Renal cortex interstitium (tissue), 15 donors: ENCODE results near the gene MFN2. TPM values are rescaled to one million over a fixed set of nuclear protein-coding genes. Genes with fewer than 3 reads are reported as not detected.
"Not testable (repeated sequence)": the region's sequence is repeated elsewhere in the genome, so short reads cannot be mapped to it uniquely, and the experiment has no call there.

Source experiments
- DNase-seq, 11 donors: peaks; one replicate each; pipeline ENCODE4 v3.0.0-alpha.2; 2013; ENCODE audit warnings: low read depth in 9 of 11, low spot score in 4 of 11; ENCODE audit errors: extremely low read depth in 1 of 11
- long read RNA-seq, 16 experiments: transcript quantifications; one replicate each; lab custom pipeline, GENCODE V29; 2026
- polyA plus RNA-seq, 3 donors: library from polyadenylated mRNA; unstranded; fragments of 120-200 nt; gene quantifications; one replicate each; pipeline ENCODE4 v1.2.1, GENCODE V29; 2013; ENCODE audit not compliant: insufficient read length in 3 of 3

Gene MFN2
- polyA plus RNA-seq, result 10 to 100 TPM; 60.7 to 67.0 (median 64.7) TPM
- long read RNA-seq, donor 1, result 0 reads
- long read RNA-seq, donor 2, full-length matches to known transcripts, result 1 of 1 reads
- long read RNA-seq, donor 2, partial matches to known transcripts, result 0 of 1 reads
- long read RNA-seq, donor 2, other reads (novel, unspliced or antisense), result 0 of 1 reads
- long read RNA-seq, donor 3, full-length matches to known transcripts, result 4 of 9 reads
- long read RNA-seq, donor 3, partial matches to known transcripts, result 5 of 9 reads
- long read RNA-seq, donor 3, other reads (novel, unspliced or antisense), result 0 of 9 reads
- long read RNA-seq, donor 4, full-length matches to known transcripts, result 4 of 4 reads
- long read RNA-seq, donor 4, partial matches to known transcripts, result 0 of 4 reads
- long read RNA-seq, donor 4, other reads (novel, unspliced or antisense), result 0 of 4 reads
- long read RNA-seq, donor 5, result 0 reads
- long read RNA-seq, donor 6, full-length matches to known transcripts, result 1 of 1 reads
- long read RNA-seq, donor 6, partial matches to known transcripts, result 0 of 1 reads
- long read RNA-seq, donor 6, other reads (novel, unspliced or antisense), result 0 of 1 reads
- long read RNA-seq, donor 7, full-length matches to known transcripts, result 2 of 45 reads
- long read RNA-seq, donor 7, partial matches to known transcripts, result 43 of 45 reads
- long read RNA-seq, donor 7, other reads (novel, unspliced or antisense), result 0 of 45 reads
- long read RNA-seq, donor 8, full-length matches to known transcripts, result 4 of 75 reads
- long read RNA-seq, donor 8, partial matches to known transcripts, result 71 of 75 reads
- long read RNA-seq, donor 8, other reads (novel, unspliced or antisense), result 0 of 75 reads
- long read RNA-seq, donor 9, full-length matches to known transcripts, result 3 of 3 reads
- long read RNA-seq, donor 9, partial matches to known transcripts, result 0 of 3 reads
- long read RNA-seq, donor 9, other reads (novel, unspliced or antisense), result 0 of 3 reads
- long read RNA-seq, donor 10, full-length matches to known transcripts, result 2 of 2 reads
- long read RNA-seq, donor 10, partial matches to known transcripts, result 0 of 2 reads
- long read RNA-seq, donor 10, other reads (novel, unspliced or antisense), result 0 of 2 reads
- long read RNA-seq, donor 11, full-length matches to known transcripts, result 6 of 32 reads
- long read RNA-seq, donor 11, partial matches to known transcripts, result 26 of 32 reads
- long read RNA-seq, donor 11, other reads (novel, unspliced or antisense), result 0 of 32 reads
- long read RNA-seq, donor 12, partial matches to known transcripts, result 12 of 12 reads
- long read RNA-seq, donor 12, other reads (novel, unspliced or antisense), result 0 of 12 reads
- long read RNA-seq, donor 13, full-length matches to known transcripts, result 7 of 12 reads
- long read RNA-seq, donor 13, partial matches to known transcripts, result 5 of 12 reads
- long read RNA-seq, donor 13, other reads (novel, unspliced or antisense), result 0 of 12 reads
- long read RNA-seq, donor 14, full-length matches to known transcripts, result 1 of 27 reads
- long read RNA-seq, donor 14, partial matches to known transcripts, result 26 of 27 reads
- long read RNA-seq, donor 14, other reads (novel, unspliced or antisense), result 0 of 27 reads
- long read RNA-seq, donor 15, partial matches to known transcripts, result 17 of 17 reads
- long read RNA-seq, donor 15, other reads (novel, unspliced or antisense), result 0 of 17 reads
- long read RNA-seq, donor 16, full-length matches to known transcripts, result 11 of 22 reads
- long read RNA-seq, donor 16, partial matches to known transcripts, result 11 of 22 reads
- long read RNA-seq, donor 16, other reads (novel, unspliced or antisense), result 0 of 22 reads

DNA sequence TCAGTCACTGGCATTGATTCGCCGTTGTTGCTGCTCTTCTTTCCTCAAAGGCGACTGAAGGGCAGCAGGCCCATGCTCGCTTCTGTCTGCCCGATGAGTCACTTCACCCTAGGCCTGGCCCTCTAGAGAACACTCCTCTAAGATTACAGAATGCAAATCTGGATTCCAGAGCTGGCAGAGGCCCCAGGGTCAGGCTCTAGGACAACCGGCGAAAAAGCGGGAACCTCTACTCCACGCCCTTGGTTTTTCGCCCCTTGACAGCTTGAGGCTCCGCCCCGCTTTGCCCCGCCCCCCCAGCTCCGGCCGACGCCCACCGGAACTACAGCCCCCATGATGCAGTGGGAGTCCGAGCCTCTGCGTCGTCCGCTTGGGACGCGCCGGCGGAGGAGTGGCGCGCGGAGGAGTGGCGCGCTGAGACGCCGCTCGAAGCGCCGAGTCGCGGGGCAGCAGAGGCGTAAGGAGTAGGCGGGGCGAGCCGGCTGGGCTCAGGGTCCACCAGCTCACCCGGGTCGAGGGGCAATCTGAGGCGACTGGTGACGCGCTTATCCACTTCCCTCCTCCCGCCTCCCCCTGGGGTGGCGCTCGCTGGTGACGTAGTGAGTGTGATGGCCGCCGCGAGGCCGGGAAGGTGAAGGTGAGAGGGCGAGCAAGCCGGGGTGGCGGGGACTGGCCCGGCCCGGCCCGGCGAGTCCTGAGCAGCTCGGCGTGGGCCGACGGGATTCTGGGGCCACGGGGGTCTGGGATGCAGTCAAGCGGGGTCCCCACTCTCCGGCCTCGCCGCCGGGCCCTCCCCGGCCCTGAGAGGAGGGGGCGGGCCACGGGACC, at the start of gene MFN2:
TSS of gene MFN2 (plus strand) at position 594 of the 825 bp plus-strand sequence. CDS start 8,725 bp downstream, outside the sequence.
- peak; percentile 92 to 97 (median 96) for DNase-seq

DNA sequence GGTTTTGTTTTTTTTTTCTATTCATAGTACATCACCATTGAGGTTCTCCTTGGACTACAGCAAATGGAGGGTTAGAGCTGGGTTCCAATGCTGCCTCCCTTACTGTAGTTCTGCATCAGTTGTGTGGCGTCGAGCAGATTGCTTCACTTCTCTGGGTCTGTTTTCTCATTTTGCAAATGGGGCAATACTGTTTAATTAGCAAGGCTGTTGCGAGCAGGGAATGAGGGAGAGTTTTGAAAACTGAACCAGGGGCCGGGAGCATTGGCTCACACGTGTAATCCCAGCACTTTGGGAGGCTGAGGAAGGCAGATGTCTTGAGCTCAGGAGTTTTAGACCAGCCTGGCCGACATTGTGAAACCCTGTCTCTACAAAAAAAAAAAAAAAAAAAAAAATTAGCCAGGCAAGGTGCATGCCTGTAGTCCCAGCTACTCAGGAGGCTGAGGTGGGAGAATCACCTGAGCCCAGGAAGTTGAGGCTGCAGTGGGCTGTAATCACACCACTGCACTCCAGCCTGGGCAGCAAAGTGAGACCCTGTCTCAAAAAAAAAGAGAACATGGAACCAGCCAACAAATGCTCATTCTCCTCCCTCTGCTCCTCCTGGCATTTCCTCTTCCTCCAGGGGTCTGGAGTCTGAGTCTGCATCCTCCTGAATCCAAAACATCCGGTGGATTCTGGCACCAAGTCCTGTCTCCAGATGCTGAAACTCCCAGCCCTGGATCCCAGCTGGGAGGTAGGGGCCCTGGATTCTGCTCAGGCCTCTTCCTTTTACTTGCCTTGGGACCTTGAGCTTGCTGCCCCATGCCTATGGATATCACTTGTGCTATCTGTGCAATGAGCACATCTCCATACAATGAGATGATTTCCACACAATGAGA, 49.4 kb upstream of the MFN2 start:
- no peak for DNase-seq

DNA sequence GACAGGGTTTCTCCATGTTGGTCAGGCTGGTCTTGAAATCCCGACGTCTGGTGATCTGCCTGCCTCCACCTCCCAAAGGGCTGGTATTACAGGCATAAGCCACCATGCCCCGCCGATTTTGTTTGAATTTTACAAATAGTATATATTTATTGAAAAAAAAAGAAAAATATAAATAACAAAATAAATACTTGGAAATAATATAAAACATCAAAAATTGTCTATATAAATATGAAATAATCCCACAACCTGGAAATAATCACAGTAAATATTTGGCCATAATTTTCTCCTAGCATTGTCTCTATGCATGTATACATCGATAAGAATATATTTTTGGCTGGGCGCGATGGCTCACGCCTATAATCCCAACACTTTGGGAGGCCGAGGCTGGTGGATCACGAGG, 48.4 kb upstream of the MFN2 start:
- DNase-seq, result no peak

DNA sequence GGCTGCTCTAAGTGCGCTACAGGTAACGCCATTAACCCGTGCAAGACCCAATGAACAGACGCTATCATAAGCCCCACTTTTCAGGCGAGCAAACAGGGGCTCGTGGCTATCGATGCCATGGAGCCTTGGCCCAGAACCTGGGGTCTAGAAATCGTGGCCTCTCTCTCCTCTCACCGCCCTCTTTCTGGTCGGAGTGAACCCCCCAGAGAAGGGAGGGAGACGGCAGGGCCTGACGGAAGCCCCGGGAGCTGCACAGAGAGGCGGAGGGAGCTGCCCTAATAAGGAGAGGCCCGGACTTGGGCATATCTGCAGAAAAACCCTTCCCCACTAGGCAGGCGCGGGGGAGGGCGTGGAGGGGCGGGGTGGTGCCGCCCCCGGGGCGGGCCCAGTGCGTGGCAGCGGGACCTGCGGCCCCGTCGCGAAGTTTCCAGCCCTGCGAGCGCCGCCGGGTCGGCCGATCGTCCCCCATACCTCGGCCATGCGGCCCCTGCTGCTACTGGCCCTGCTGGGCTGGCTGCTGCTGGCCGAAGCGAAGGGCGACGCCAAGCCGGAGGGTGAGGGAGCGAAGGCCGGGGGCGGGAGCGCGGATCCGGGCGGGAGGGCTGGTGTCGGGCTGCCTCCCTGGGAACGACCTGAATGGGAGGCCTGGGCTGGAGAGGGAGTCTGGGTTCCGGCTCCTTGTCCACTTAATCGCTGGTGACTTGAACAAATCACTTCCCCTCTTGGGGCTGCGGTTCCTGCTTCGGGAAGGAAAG, 45.8 kb upstream of the MFN2 start, which contains the start of gene PLOD1:
TSS of gene PLOD1 (plus strand) at position 416 of the 755 bp plus-strand sequence. CDS start at position 479, 63 bp downstream.
- DNase-seq, result peak in 10 of 11 donors; percentile 65 to 83 (median 78)

DNA sequence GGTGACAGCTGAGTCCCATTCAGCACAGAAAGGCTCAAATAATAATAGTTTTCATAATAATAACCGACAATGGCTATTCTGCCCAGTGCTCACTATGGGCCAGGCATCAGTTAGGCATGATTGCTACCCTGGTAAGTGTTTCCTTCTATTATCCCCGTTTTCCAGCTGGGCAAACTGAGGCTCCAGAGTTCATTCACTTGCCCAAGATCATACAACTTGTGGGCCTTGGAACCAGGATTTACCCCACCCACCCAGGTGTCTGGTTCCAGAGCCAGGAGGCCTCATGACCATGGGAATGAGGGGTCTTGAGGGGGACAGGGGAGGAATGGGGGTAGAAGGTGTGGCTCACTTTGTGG, 45.2 kb upstream of the MFN2 start:
- no peak for DNase-seq

DNA sequence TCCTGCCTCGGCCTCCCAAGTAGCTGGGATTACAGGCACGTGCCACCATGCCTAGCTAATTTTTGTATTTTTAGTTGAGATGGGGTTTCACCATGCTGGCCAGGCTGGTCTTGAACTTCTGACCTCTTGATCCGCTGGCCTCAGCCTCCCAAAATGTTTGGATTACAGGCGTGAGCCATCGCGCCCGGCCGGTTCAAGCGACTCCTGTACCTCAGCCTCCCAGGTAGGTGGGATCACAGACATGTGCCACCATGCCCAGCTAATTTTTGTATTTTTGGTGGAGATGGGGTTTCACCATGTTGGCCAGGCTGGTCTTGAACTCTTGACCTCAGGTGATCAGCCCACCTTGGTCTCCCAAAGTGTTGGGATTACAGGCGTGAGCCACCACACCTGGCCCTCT, 44.5 kb upstream of the MFN2 start:
- DNase-seq, result not testable (repeated sequence)

DNA sequence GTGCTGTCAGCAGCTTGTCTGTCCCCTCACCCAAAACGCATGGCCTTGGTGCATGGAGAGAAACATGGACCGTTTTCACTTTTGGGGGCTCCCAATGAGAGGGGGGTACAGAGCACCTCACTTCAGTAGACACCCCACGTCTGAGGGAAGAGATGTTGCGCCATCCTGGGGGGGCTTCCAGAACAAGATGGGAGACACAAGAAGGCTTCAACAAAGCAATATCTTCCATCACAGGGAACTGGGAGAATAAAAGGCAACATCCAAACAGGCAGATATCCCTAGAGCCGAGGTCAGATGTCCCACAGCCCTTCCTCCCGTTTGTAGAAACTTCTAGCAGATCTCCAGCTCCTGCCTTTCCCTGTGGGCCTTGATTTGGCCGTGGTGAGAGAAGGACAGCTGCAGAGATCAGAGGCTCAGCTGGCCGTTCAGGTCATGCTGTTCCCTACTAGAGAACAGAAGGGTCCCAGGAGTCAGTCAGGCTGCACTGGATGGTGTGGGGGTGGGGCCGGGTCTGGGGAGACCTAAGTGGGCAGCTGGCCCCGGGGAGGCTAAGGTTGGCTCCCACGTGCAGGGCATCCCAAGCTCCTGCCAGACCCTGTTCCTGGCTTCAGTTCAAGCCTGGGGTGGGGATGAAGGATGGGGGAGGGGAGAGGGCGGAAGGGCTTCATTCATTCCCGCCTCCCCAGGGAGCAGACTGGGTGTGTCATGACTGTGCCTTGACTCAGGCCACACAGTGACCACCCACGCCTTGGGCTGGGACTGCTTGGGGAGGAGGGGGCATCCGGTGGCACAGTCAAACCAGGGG, 41.3 kb upstream of the MFN2 start:
- DNase-seq, result no peak

DNA sequence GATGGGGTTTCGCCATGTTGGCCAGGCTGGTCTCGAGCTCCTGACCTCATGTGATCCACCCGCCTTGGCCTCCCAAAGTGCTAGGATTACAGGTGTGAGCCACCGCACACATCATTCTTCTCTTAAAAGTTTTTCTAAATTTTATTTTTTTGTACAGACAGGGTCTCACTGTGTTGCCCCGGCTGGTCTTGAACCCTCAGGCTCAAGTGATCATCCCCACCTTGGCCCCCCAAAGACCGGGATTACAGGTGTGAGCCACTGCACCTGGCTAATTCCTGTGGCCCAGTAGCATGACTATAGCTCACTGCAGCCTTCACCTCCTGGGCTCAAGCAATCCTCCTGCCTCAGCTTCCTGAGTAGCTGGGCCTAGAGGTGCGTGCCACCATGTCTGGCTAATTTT, 40.5 kb upstream of the MFN2 start:
- not testable (repeated sequence) for DNase-seq

DNA sequence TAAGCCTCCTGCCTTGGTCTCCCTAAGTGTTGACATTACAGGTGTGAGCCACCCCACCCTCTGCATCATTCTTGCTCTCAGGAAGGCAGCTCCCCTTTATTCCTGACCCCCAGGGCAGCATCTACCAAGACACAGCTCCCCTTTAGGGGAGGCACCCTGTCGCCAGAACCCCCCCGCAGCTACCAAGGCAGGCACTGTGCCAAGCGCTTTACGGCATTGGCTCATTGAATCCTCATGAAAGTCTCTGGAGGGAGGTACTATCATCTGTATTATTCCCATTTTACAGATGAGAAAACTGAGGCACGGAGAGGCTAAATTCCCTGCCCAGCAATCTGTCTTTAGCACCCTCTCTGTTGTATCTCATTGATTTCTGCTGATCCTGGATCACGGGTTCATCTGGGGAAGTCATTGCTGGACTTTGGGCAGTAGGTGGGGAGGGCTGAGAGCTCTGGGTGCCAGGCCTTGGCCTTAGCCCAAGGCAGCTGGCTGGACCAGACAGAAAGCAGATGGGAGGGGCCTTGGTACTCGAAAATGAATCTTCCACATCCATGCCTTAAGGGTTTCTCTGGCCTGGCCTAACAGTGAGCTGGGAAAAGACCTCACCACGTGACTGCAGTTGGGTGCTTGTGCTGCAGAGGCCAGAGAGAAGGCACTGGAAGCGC, 39.9 kb upstream of the MFN2 start:
- DNase-seq, result no peak

DNA sequence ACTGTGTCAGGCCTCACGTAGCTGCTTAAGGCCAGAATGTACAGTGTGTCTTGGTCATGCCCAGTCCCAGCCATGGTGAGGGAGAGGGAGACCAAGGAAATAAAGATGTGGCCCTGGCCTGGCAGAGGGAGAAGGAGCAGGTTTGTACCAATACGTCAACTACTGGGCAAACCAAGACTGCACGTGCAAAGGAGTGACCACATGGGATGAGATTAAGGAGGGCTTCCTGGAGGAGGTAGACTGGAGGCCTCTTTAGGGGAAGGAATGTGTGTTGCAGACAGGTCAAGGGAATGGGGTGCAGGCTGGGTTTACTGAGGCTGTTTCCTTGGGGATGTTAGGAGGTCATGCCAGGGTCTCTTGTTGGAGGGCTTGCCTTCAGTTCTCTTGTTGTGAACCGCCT, 38.0 kb upstream of the MFN2 start:
- DNase-seq, result no peak

DNA sequence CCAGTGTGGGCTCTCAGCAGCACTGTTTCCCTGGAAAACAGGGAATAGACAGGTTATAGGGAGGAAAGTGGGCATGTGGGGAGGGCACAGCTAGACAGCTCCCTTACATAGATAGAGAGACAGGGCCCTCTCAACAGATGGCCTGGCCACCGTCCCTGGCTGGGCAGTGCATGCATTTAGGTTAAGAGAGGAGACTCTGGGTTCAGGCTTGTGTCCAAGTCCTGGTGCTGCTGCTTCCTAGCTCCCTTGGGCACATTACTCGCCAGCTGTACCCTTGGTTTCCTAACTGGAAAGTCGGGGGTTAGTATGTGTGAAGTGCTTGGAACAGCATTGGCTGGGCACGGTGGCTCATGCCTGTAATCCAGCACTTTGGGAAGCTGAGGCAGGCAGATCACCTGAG, 36.6 kb upstream of the MFN2 start:
- DNase-seq, result no peak

DNA sequence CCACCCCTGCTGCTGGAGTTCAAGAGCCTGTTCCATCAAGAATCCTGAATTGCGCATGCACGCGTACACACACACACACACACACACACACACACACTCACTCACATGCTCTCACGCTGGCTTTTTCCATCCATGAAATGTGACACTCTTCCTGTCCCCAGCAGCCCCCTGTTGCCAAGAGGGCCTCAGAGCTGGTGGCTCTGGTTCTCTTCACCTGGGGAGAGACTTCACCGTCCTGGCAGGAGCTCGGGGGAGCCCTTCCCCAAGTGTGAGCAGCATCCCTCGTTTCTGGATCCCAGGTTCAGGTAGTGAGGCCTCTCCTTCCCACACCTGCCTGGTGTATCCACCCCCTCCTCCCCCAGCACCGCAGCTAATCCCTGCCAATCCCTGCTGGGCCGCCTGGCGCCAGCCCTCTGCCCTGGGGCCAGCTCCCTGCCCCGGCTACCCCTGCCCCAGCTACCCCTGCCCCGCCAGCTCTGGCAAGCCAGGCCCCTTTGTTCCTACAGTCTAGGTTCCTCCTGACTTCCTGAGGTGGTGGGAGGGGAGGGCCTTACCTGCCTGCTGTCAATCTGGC, 35.8 kb upstream of the MFN2 start:
- DNase-seq, result peak in 8 of 11 donors; percentile 49 to 74 (median 62)

DNA sequence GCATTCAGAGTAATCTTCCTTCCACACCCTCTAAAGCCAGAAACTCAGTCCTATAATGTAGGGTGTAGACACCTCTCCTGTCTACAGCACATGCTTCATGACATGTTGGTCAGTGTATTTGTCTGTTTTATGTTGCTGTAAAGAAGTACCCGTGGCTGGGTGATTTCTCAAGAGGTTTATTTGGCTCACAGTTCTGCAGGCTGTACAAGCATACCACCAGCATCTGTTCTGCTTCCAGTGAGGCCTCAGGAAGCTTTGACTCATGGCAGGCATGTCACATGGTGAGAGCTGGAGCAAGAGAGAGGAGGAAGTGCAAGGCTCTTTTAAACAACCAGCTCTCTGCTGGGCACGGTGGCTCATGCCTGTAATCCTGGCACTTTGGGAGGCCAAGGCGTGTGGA, 33.6 kb upstream of the MFN2 start:
- no peak for DNase-seq

DNA sequence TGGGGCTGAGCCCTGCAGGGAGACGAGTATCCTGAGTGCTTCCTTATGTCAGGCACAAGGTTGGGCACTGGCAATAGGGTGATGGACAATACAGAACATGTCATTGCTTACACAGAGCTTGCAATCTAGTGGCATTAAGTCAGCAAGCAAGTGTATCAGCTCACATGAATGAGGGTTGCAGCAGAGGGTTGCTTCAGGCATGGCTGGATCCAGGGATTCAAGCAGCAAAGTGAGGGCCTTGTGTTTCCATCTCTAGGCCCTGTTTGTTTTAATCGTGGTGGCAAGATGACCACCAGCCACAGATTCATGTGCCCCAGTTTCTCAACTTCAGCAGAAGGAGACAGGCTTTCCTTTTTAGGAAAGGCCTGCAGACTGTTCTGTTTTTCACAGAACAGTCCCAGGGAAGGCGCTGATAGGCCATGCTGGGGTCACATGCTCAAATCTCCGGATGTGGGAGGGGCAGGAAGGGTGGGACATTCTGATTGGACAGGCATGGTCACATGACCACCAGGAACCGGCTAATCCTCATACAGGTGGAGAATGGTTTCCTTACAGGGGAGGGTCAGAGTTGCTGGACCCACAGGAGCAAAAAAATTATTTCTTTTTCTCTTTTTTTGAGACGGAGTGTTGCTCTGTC, 31.3 kb upstream of the MFN2 start:
- no peak for DNase-seq
